SK-N-SH treated with all-trans-retinoic acid at 6 μM for 48 hours (cell line): ENCODE data around the gene TMEM63A.

Source experiments
- ATAC-seq: fragments of 200-7000 bp; cut with Tn5 transposase; 3 replicates; pipeline ENCODE4 v1.9.1; 2020; ENCODE audit warnings: mild to moderate bottlenecking, moderate library complexity
- ARNTL ChIP-seq: fragments of 450-650 bp; formaldehyde crosslinking; IDR thresholded peaks from 2 replicates; pipeline ENCODE4 v1.5.0; 2020; ENCODE audit warnings: low read depth, mild to moderate bottlenecking, moderate library complexity, borderline replicate concordance
- BACH2 ChIP-seq: fragments of 250-450 bp; sonication (Bioruptor Pico); IDR thresholded peaks from 2 replicates; pipeline ENCODE4 v1.9.0; 2021; ENCODE audit warnings: mild to moderate bottlenecking, borderline replicate concordance
- CSDC2 ChIP-seq: fragments of 250-450 bp; sonication (Bioruptor Pico); IDR thresholded peaks from 2 replicates; pipeline ENCODE4 v1.5.0; 2020; ENCODE audit warnings: mild to moderate bottlenecking, moderate library complexity
- ESRRG ChIP-seq: fragments of 250-450 bp; sonication (Bioruptor Pico); IDR thresholded peaks from 2 replicates; pipeline ENCODE4 v1.6.1; 2021; ENCODE audit warnings: mild to moderate bottlenecking
- OSR1 ChIP-seq: fragments of 250-450 bp; sonication (Bioruptor Pico); IDR thresholded peaks from 2 replicates; pipeline ENCODE4 v1.8.0; 2022; ENCODE audit warnings: moderate library complexity, mild to moderate bottlenecking, inconsistent platforms
- PATZ1 ChIP-seq: fragments of 250-450 bp; sonication (Bioruptor Pico); IDR thresholded peaks from 2 replicates; pipeline ENCODE4 v1.8.0; 2020; ENCODE audit warnings: mild to moderate bottlenecking, moderate library complexity, borderline replicate concordance
- POU6F1 ChIP-seq: fragments of 250-450 bp; sonication (Bioruptor Pico); IDR thresholded peaks from 2 replicates; pipeline ENCODE4 v1.8.0; 2021; ENCODE audit warnings: low read depth, mild to moderate bottlenecking, moderate library complexity, borderline replicate concordance
- PPARA ChIP-seq: fragments of 250-450 bp; sonication (Bioruptor Pico); IDR thresholded peaks from 2 replicates; pipeline ENCODE4 v1.5.0; 2020; ENCODE audit warnings: mild to moderate bottlenecking, borderline replicate concordance
- RARB ChIP-seq: fragments of 250-450 bp; sonication (Bioruptor Pico); IDR thresholded peaks from 2 replicates; pipeline ENCODE4 v1.8.0; 2021; ENCODE audit warnings: mild to moderate bottlenecking, moderate library complexity
- SNAI2 ChIP-seq: fragments of 250-450 bp; sonication (Bioruptor Pico); IDR thresholded peaks from 2 replicates; pipeline ENCODE4 v1.5.0; 2020; ENCODE audit warnings: mild to moderate bottlenecking, moderate library complexity
- TCF4 ChIP-seq: fragments of 250-450 bp; sonication (Bioruptor Pico); IDR thresholded peaks from 2 replicates; pipeline ENCODE4 v1.8.0; 2021; ENCODE audit warnings: mild to moderate bottlenecking, moderate library complexity, borderline replicate concordance
- TSHZ2 ChIP-seq: fragments of 250-450 bp; sonication (Bioruptor Pico); IDR thresholded peaks from 2 replicates; pipeline ENCODE4 v1.5.0; 2020; ENCODE audit warnings: mild to moderate bottlenecking, moderate library complexity
- ZC3H10 ChIP-seq: fragments of 250-450 bp; sonication (Bioruptor Pico); IDR thresholded peaks from 2 replicates; pipeline ENCODE4 v1.5.1; 2021; ENCODE audit warnings: mild to moderate bottlenecking, moderate library complexity
- ZFP3 ChIP-seq: fragments of 250-450 bp; sonication (Bioruptor Pico); IDR thresholded peaks from 2 replicates; pipeline ENCODE4 v1.5.0; 2020; ENCODE audit warnings: mild to moderate bottlenecking, moderate library complexity
- ZNF565 ChIP-seq: fragments of 450-650 bp; formaldehyde crosslinking; conservative IDR thresholded peaks from 2 replicates; pipeline ENCODE4 v1.5.0; 2020; ENCODE audit warnings: low read depth, mild to moderate bottlenecking, moderate library complexity
- ZNF8 ChIP-seq: fragments of 450-650 bp; formaldehyde crosslinking; IDR thresholded peaks from 2 replicates; pipeline ENCODE4 v1.5.0; 2020; ENCODE audit warnings: mild to moderate bottlenecking, moderate library complexity

TMEM63A gene

GRCh38 chr1:225835856-225836255 is 46.3 kb downstream of the TMEM63A start:
- TF ChIP-seq ARNTL (CRISPR knock-in tag) (no peak), SNAI2 (CRISPR knock-in tag) (no peak), PPARA (CRISPR knock-in tag) (no peak), ZNF8 (CRISPR knock-in tag) (no peak), ZNF565 (no peak), ZC3H10 (CRISPR knock-in tag) (no peak)
- 0 out of 3 replicates have a peak, but pooled peaks have one; percentile 9 for ATAC-seq

- TF ChIP-seq TSHZ2 (no peak), ARNTL (CRISPR knock-in tag) (no peak), ZNF565 (no peak), PATZ1 (CRISPR knock-in tag) (no peak)
- peak; percentile 83 for ATAC-seq
Measured at GRCh38 chr1:225834417-225835329, 47.5 kb downstream of the TMEM63A start.

GRCh38 chr1:225830841-225831240 is 51.3 kb downstream of the TMEM63A start:
- ATAC-seq, result no peak
- TF ChIP-seq POU6F1 (CRISPR knock-in tag) (no peak), OSR1 (CRISPR knock-in tag) (no peak), PATZ1 (CRISPR knock-in tag) (no peak), BACH2 (no peak), ARNTL (CRISPR knock-in tag) (no peak), TCF4 (no peak), ZFP3 (CRISPR knock-in tag) (no peak), RARB (CRISPR knock-in tag) (no peak), ZNF565 (no peak), CSDC2 (no peak), SNAI2 (CRISPR knock-in tag) (no peak), ESRRG (CRISPR knock-in tag) (no peak), TSHZ2 (no peak), PPARA (CRISPR knock-in tag) (no peak)
- TF ChIP-seq, all 23 proteins: peak for 0
